GM10266 (cell line): Measurements from ENCODE around the gene SNX33.

Experiments
- DNase-seq: peaks from one replicate; pipeline ENCODE4 v3.0.0; 2012; ENCODE audit errors: extremely low spot score
- TF ChIP-seq, protein P1 (sequence below): IDR thresholded peaks from 2 replicates; pipeline ENCODE4 v1.5.1; 2012; ENCODE audit warnings: mild to moderate bottlenecking, low read depth; ENCODE audit not compliant: control insufficient read depth, insufficient read depth; ENCODE audit errors: missing control alignments

Gene SNX33

DNA sequence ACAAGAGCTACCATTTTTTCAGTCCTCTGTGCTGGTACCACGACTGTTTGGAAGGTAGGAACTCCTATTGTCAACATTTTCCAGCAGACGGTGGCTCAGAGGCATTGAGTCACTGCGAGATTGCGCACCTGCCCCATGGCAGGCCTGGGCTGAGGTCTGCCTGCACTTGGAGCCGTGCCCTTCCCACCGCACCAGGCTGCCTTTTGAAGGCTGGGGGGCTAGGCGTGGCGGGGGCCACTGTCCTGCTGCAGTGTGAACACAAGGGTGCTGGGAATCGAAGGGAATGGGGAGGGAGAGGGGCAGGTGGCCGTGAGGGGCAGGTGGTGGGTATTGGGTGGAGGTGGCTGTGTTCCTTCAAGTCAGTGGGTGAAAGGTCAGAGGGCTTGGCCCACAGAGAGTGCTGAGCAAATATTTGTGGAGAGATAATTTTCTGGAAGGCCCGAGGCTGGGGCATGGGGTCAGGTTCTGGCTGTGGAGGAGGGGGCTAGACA is 16.3 kb downstream of the SNX33 start:
- no peak for DNase-seq
- TF ChIP-seq, protein P1, sequence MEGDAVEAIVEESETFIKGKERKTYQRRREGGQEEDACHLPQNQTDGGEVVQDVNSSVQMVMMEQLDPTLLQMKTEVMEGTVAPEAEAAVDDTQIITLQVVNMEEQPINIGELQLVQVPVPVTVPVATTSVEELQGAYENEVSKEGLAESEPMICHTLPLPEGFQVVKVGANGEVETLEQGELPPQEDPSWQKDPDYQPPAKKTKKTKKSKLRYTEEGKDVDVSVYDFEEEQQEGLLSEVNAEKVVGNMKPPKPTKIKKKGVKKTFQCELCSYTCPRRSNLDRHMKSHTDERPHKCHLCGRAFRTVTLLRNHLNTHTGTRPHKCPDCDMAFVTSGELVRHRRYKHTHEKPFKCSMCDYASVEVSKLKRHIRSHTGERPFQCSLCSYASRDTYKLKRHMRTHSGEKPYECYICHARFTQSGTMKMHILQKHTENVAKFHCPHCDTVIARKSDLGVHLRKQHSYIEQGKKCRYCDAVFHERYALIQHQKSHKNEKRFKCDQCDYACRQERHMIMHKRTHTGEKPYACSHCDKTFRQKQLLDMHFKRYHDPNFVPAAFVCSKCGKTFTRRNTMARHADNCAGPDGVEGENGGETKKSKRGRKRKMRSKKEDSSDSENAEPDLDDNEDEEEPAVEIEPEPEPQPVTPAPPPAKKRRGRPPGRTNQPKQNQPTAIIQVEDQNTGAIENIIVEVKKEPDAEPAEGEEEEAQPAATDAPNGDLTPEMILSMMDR = no peak

DNA sequence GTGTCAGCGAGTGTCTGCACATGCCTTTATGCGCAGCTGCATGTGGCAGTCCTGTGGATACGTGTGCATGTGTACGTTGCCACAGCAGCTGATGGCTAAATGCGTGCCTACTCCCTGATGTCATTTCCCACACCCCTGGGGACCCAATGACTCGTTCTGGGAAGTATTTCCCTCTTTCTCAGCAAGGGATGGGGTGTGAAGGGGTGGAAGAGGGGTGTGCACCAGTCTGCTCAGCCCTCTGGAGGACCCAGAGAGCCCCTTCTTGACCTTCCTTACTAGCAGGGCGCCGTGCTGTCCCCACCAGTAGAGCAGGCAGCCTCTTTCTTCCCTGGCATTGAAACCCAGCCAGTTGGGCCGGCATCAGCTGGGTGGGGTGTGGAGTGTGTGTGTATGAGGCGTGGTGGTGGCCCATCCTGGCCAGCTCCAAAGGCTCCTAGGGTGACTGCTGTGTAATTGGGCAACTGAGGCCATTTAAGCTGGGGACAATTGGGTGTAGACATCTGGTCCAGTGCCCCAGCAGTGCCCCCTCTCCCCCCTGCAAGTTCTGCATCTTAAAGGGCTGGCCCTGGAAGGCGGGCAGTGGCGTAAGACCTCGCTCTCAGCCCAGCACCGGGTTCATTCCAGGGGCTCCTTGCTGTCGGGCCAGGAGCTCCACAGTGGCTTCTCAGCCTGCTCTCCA is 19.2 kb downstream of the SNX33 start:
- DNase-seq = no peak

DNA sequence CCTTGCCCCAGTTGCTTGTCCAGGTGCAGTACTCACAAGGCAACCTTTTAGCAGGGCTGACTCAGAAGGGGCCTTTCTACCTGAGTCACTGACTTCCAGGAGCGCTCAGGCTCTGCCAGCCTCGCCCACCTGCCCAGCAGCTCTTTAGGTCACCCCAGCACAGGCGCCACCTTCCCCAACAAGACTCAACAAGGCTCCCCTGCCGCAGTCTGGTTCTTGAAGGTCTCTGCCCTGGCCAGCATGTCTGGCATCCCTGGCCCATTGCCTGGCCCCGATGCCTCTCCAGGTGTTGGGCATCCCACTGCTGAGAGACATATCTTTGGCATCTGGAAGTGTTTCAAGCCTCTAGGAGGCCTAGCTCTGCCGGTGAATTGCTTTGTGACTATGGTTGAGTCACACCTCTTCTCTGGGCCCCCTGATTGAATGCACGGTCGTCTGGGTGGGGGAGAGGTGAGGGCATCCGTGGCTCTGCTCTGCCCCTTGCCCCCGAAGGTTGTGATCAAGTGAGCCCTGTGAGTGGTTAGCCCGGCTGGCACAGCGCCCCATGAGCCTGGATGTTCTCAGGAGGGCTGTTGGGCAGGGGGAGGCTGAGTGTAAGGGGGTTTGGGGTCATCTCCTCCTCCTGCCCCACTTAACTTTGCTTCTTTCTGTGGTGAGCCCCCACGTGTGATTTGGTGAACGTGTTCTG is 21.6 kb downstream of the SNX33 start:
- DNase-seq = no peak
- TF ChIP-seq, protein P1 = no peak

More for the DNA sequence above, 19.2 kb downstream of the SNX33 start:
- TF ChIP-seq, protein P1 = no peak

DNA sequence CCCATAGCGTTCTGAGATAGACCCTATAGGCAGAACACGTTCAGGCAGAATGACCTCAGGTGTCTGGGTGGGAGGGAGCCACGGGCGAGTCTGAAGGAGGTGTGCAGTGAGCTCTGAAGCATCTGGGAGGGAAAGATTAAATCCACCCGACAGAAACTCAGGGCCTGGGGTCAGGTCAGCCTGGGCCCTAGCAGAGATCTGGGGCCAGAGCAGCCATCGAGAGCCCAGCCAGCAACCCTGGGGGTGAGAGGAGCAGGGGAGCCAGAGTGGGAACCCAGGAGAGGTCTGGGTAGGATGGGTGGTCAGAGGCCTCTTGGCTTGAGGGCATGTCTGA is 22.1 kb downstream of the SNX33 start:
- no peak for DNase-seq
- TF ChIP-seq, protein P1 = no peak

DNA sequence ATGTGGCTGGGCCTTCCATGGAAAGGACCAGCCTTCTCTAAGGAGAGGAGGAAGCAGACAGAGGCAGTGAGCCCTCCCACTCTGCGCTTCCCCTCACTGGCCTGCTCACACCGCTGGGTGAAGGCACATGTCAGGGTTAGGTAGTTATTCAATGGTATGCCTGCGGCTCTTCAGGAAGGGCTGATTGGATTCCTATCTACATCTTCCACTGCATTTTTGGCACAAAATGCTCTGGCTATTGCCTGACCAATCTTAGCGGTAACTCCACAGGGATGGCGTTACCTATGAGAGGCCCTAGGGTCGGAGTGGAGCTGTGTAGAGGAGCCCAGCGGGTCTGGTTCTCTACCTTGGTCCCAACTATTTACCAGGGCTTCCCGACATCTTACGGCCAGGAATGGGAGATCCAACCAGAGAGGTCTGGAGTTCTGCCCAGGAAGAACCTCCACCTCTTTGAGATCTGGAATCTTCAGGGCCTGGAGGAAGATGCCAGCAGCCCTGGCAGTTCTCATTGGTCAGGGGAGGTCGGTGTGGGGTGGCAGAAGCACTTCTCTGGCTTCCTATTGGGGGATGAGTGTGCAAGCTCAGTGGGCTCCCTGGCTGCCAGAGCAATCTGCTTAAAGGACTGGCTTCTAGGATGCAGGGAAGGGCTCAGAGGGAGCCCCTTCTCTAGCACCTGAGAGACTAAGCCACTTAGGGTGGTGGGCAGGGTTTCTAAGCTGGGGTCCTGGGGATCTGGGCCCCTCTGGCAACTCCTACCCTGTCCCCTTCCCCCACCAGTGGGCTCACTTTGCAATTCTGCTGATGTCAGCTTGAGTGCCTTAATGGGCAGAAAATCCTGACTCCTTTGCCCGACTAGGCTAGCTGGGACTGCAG is 24.3 kb downstream of the SNX33 start:
- DNase-seq = no peak

DNA sequence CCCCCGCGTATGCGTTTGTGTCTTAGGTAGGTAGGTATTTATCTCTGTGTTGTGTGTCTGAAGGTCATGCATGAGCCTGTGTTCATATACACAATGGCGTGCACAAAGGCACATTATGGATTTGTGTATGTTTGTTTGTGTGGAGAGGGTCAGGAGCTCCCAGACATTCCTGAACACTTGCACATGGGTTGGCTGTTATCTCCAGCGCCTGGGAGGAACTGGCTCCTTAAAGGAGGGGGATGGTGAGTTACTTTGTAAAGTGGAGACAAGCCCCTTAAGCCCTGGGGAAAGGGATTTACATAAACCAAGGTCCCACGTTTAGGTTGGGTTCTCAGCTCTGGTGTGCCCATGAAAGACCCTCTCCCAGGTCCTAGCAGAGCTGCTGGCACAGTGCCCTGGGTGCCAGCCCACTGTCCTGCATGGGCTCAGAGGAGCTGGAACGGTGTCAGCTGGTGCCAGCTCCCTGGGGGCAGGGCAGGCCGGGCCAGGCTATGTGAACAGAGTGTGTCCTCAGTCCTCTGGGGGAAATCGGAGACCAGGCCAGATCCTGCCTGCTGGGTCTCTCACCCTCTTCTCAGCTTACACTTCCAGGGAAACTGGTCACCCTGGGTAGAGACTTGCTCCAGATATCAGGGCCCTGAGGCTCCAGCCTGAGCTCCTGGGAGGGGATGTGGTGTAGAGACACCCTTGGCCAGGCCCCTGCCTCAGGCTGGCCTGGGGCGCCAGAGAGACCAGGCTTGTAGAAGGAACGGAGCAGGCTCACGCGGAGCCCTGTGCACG is 25.1 kb downstream of the SNX33 start:
- TF ChIP-seq, protein P1 = no peak
- DNase-seq = no peak

More for the DNA sequence above, 24.3 kb downstream of the SNX33 start:
- TF ChIP-seq, protein P1 = no peak
